ENCODE results near the gene TAF10. TPM values are rescaled to one million over a fixed set of nuclear protein-coding genes. Genes with fewer than 3 reads are reported as not detected.

The TAF10 gene
- 52.5 TPM for total RNA-seq

DNA sequence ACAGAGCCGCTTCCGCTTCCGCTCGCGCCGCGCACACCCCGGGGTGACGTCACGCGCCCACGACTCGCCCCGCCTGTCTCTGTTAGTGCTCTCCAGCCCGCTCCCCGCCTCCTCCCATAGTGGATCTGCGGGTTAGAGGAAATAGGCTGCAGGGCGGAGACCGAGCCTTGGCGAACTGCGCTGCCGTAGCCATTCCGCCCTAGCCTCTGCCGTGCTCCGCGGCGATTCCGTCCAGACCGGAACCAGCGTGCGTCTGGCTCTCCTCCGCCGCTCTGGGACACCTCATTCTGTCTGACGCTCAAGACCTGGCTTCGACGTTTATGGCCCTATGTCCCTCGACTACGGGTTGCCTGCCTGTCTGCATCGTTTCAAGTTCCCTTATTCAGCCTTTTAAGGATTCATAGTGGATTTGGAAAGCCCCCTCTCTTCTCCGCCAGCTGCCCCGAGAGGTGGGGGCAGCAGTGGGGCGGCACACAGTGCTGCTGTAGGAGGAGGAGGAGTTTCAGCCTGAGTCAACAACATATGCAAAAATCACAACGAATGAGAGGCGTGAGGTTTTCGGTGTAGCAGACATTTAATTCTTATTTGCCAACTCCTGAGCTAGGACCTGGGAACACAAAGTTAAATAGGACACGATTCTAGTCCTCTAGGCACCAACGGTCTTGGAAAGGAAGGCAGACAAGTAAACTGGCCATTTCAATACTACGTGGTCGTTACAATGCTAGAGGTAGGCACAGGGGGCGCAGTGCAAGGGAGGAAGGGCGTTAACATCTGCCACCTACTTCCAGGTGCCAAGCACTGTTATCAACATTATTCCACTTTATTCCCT lies at the start of gene TAF10:
TAF10 (minus strand) TSS at position 4 of the 829 bp plus-strand sequence. CDS start 27 bp downstream, outside the sequence.
- DNase-seq (ENCODE audit: low spot score) (peak; percentile 97), ATAC-seq (peak; percentile 94)

DNA sequence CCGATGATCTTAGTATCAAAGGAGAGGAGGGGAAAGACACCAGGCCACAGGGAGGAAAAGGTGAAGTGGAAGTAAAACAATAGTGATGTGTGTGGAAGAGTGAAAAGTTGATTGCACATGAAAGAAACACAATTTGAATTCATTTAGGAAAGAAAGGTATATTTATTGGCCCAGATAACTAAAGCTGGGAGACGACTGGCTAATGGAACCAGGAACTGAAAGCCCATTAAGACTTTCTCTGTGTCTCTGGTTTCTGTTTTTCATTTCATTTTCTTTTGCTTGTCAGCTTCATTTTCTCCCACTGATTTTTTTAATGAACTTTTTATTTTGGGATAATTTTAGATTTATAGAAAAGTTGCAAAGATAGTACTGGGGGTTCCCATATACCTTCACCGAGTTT lies 48.7 kb upstream of the TAF10 start:
- DNase-seq (ENCODE audit: low spot score) (no peak), ATAC-seq (no peak)

DNA sequence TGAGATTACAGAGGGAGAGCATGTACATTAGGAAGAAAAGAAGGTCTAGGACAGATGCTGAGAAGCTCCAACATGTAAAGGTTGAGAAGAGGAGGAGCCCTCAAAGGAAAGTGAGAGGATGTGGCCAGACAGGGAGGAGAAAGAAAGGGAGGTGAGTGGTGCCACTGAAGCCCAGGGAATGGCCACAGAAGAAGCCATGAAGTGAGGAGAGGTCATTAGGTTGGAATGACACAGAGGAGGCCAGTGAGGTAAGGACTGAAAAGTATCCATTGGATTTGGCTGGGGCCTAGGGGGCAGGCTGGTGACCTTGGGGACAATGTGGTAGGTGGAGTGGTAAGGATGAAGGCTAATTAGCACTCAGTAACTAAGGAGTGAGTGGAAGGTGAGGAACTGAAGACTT lies 46.6 kb upstream of the TAF10 start:
- no peak for ATAC-seq
- no peak for DNase-seq (ENCODE audit: low spot score)

DNA sequence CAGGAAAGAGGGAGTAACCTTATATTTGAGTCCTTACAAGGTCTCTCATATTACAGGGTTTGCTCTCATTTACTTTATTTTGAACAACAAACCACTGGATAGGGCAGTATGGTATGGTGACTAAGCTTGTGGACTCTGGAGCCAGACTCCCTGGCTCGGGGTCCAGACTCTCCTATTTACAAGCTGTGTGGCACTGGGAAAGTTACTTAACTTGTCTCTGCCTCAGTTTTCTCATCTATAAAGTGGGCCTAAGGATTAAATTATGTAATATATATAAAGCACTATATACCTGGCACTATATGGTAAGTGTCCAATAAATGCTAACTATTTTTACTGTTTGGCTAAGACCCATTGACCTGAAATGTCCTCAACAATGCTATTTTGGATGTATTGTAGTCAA lies 45.3 kb upstream of the TAF10 start:
- ATAC-seq (no peak), DNase-seq (ENCODE audit: low spot score) (no peak)

DNA sequence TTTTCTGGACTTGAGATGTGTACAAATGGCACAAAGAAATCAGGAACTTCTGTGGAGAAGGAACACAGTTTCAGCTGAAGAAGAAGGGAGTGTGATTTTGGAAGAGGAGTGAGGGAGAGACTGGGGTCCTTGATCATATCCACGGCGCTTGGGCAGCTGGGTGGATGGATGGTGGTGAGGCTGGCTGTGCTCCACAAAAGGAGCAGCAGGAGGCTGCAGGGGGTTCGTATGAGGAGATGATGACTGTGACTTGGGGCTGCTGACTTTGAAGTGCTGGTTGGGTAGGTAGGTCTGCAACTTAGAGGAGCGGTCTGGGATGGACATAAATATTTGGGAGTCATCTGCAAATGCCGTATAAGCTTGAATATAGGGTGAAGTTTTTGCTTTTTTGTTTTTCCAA lies 44.9 kb upstream of the TAF10 start:
- no peak for ATAC-seq

DNA sequence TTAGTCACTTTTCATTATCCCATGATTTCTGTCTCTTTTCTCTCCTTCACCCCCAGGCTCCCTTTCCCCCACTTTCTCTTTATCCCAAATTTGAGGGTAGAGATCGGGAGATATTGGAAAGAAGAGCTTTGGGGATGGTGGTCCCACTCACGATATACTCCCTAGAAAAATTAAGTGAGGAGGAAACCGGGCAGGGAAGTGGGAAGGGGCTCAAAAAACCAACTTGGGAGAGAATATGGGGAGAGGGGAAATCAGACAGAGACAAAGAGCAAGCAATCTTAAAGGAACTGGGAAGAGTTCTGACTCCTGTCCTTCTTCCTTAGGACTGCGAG lies 44.5 kb upstream of the TAF10 start:
- DNase-seq (ENCODE audit: low spot score): no peak
- no peak for ATAC-seq

More for the DNA sequence above, 44.9 kb upstream of the TAF10 start:
- DNase-seq (ENCODE audit: low spot score): no peak

DNA sequence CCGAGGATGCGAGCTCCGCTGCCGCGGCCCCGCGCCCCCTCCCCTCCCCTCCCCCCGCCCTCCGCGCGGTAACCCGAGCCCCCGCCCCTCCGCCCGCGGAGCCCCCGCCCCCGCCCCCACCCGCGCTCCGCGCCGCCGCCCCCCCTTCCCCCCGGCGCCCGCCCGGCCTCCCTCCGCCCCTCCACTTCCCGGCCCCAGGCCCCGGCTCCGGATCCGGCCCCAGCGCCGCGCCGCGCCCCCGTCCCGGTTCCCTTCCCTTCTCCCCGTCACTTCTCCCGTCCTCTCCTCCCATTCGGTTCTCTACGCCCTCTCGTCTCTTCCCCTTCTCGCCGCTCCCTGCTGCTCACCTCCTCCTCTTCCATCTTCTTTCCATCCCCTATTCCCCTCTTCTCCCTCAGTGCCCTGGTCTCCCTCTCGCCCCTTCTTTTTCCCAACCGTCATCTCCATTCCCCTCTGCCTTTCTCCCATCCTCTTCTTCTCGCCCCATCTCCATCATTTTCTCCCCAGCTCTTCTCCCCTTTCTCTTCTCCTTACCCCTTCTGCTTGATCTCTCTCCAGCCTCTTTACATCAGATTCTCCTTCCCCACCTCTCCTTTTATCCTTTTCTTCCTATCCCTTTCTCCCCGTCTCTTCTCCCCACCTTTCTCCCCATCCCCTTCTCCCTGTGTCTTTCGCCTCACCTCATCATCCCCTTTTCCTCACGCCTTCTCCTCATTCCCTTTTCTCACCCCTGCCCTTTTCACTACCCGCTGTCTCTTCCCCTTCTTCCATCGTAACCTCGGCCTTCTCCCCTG lies 44.0 kb upstream of the TAF10 start, which contains the start of gene DCHS1:
DCHS1 (minus strand) TSS at position 20 of the 794 bp plus-strand sequence. CDS start 14,196 bp downstream, outside the sequence.
- peak; percentile 50 for ATAC-seq
- no peak for DNase-seq (ENCODE audit: low spot score)

DNA sequence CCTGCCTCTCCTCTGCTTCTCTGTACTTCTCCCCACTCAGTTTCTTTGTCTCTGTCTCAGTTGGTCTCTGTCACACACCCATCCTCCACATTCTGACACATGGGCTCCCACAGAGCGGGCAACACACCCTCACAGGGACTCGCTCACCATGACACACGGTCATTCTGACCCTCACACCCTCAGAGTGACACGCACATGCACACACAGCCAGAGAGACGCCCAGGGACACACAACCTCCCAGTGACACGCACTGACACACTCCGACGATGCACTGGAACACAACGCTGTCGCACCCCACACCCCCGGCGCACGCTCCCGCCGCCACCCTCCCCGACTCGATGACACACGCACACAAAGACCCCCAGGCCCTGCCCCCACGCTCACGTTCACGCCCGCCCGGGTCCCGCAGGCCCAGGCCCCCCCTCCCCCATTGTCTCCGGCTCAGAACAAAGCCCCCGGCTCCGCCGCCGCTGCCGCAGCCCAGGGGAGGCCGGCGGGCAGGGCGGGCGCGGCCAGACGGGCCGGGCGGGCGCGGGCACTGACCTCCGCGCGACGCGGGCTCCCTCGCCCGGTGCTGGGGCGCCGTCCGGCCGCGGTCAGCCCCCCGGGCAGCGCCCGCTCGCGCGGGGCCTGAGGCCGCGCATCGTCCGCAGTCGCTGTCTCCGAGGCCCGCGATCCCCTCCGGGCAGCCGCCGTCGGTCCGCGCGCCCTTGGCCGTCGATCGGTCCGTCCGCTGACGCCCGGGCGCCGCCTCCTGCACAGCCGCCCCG lies 43.2 kb upstream of the TAF10 start:
- ATAC-seq: peak; percentile 54
- DNase-seq (ENCODE audit: low spot score): no peak

DNA sequence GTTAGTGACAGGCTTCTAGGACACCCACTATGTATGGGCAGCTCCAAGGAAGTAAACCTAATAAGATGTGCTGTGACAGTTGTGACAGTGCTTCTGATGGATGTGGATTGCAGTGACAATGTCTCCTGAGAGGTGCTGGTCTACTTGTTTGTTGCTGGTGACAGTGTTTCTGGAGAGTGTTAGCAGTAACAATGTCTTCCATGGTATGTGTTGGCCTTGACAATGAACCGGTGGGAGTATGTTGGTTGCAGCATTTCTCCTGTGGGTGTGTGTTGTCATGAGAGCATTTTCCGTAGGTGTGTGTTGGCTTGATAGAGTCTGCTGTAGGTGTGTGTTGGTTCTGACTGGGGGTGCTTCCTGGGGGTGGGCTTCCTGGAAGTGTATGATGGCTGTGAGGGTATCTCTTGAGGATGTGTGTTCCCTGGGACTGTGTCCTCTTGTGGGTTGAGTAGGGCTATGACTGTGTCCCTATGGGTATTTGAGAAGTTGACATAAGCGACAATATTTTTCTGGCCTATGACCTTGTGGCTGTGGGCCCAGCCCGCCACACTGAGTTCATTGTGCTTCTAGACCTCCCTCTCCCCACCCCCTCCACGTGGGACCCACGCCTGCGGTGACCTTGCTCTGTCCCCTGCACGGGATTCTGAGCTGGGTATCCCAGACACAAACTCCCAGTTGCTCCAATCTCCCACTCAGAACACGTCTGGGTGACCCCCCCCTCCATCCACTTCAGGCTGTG lies 42.4 kb upstream of the TAF10 start:
- ATAC-seq (peak; percentile 65), DNase-seq (ENCODE audit: low spot score) (no peak)

DNA sequence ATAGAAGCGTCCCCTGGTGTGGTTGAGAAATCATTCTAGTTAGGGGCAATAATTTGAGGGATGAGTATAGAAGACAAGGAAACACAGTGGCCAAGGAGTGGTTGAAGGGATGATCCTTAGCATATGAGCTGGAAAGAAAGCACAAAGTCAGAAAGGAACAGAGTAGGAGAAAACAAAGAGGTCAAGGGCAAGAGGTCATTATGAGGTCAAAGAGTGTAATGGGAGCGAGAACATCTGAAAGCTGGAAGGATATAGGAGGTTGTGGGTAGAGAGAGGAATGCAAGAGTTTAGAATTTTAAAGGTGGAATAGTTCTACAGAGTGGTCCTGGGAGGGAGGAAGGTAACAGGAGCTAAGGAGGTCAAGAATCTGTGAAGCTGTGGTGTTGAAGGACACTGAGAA lies 41.6 kb upstream of the TAF10 start:
- DNase-seq (ENCODE audit: low spot score) (no peak), ATAC-seq (no peak)

DNA sequence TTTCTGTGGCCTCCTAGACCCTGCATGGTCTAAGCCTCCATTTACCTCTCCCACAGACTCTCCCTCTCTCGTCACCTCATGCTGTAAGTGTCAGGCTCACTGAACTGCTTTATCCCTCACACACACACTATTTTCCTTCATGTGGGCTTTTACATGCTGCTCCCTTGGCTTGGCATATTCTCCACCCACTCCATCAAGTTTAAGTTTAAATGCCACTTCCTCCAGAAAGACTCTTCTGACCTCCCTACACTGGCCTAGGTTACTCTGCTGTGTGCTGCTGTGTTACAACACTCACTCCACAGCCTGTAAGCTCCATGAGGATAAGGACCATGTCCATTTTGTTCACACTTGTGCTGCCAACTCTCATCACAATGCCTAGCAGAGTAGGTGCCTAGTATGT lies 41.1 kb upstream of the TAF10 start:
- ATAC-seq: no peak

DNA sequence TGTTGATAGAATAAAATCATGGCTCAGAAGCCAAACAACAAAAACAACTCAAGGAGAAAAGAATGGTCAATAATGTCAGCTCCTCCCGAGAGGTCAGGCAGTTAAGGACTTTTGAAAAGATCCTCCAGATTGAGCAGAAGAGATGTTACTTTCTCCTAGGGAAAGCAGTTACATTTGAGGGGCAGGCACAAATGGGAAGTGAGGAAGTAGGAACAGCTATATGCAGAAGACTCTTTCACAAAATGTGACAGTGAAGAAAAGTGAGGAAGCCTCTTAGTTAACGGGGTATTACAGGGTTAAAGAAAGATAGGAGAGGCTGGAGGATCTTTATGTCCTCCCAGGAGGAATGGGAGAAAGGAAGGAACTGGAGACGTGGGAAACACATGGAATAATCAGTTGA lies 40.2 kb upstream of the TAF10 start:
- DNase-seq (ENCODE audit: low spot score): no peak
- no peak for ATAC-seq

More for the DNA sequence above, 41.1 kb upstream of the TAF10 start:
- no peak for DNase-seq (ENCODE audit: low spot score)

DNA sequence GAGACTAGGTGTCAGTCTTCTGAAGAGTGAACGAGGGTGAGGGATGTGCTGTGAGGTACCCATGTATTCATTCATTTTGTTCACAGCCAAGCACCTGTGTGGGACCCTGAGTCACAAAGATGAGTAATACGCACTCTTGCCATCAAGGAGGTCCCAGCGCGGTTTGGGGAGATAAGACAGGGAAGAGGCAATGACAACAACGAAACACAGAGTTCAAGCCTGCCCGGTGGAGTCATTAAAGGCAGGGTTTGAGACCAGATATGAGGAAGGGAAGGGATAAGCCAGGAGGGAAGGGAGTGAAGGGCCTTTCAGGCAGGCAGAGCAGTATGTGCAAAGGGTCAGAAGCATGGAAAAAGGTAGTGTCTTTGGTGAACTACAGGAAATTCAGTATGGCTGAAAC lies 39.0 kb upstream of the TAF10 start:
- DNase-seq (ENCODE audit: low spot score) (no peak), ATAC-seq (no peak)

DNA sequence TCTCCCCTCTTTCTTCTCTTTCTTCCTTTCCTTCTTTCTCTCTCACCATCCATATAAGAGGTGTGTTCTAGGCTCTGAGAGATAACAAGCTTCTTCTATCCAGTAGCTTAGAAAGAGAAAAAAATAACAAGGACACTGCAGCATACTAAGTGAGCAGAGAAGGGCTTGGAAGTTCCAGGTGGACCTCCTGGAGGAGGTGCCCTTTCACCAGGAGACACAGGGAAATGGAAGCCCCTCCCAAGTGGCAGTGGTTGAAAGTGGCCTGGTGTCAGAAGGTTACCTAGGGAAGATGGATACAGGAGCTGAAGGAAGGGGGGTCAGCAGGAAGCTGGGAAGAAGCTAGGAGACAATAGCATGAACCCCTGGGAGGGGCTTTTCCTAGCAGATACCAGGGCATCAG lies 38.1 kb upstream of the TAF10 start:
- no peak for ATAC-seq
- no peak for DNase-seq (ENCODE audit: low spot score)

DNA sequence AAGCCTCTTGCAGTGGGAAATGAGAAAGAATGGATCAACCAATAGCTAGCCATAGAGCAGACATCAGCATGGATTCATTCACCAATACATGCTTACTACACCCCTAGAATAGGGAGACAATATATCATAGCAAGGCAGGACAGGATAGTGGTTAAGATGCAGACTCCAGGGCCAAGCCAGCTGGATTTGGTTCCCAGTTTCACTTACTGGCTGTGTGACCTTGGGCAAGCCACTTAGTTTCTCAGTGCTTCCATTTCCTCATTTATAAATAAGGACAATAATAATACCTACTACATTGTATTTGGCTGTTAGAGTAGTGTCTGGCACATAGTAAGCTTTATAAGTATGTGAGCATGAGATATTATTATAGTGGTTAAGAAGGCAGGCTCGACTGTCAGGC lies 36.5 kb upstream of the TAF10 start:
- DNase-seq (ENCODE audit: low spot score) (no peak), ATAC-seq (no peak)

DNA sequence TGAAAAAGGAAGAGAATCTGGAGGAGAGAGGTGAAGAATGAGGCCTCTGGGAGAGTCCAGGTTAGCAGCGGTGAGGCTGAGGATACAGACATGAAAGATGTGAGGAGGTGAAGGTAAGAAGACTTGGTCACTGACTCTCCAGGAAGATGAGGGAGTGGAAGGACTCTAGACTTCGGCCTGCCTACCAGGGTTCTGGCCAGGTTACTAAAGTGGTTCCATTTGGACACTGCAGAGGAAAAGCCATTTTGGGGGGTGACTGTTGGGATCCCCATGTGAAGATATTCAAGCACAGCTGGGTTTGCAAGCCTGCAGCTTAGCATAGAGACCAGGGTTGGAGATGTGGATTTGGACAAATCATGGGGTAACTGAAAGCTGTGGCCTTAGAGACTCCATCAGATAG lies 35.8 kb upstream of the TAF10 start:
- DNase-seq (ENCODE audit: low spot score) (no peak), ATAC-seq (no peak)

DNA sequence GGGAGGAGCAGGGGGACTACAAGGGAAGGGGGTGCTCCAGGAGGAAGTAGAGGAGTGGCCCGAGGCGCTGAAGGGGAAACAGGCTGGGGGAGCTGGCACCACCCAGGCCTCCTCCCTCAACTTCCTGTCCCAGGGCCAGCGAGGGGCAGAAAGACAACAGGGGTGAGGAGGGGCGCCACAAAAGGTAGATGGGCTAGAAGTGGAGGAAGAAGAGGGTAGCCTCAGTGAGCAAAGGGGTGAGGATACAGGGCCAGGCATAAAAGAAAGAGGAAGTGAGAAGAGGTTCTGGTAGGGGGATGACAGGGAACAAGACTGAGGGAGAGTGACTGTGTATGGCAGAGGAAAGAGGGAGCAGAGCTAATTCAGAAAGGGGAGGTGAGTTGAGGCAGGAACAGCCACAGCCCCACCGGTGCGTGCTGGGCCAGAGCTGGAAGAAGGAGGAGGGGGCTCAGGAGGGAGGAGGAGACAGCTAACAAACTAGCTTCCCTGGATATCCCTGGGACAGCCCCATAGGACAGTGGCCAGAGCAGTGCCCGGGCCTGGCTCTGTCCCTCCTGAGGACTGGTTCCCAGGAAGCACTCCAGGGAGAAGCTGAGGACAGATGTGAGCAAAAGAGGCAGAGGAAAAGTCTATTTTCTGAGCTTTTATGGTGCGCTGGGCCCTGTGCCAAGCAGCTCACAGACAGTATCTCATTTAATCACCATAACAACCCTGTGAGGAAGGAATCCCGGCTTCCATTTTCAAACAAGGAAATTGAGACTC lies 35.1 kb upstream of the TAF10 start:
- DNase-seq (ENCODE audit: low spot score) (no peak), ATAC-seq (peak; percentile 42)

DNA sequence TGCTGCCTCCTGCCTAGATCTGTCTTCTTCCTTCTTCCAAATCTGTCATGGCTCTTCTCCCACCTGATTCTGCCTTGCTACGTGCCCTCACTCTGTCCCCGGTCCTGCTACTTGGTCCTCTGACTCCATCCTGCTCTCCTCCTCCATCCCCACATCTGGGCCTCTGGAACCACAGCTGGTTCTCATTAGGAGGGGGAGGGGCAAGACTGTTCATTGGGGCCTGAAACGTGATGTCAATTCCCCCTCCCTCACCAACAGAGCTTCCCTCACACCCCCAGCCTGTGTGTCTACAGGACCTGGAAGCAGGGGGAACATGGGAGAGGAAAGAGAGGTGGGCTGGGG lies 34.5 kb upstream of the TAF10 start:
- DNase-seq (ENCODE audit: low spot score) (no peak), ATAC-seq (peak; percentile 11)

DNA sequence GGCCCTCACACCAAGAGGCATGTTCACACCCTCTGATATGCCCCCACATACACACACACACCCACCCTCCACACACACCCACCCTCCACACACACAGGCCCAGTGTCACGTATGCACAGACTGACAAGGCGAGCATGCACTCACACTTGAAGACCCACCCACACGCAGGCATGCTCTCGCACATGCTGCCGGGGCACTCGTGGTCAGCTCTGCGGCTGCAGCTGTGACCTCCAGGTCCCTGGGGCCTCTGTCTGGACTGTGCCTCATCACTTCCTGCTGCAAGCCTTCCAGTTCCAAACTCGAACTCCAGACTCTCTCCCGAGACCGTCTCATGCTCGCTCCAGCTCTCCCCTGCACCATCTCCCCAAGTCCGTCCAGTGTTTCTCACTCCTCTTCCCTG lies 34.1 kb upstream of the TAF10 start:
- DNase-seq (ENCODE audit: low spot score): no peak

DNA sequence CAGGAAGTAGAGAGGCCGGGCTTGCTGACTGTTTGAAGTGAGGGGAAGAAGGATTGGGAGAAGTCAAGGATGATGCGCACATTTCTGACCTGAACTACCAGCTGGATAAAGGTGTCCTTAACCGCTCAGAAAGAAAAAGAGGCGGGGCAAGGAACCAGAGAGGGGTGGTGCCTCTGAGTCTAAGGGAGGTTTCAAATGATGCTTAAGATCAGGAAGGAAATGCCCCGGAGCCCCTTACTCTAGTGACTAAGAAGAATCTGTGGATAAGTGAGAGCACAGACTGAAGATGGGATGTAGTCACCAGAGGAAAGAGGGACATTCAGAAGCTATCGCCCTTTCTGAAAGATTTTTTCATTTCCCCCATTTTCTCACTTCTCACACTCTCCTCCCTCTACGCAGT lies 30.9 kb upstream of the TAF10 start:
- no peak for ATAC-seq

More for the DNA sequence above, 34.1 kb upstream of the TAF10 start:
- ATAC-seq: peak; percentile 60

More for the DNA sequence above, 30.9 kb upstream of the TAF10 start:
- no peak for DNase-seq (ENCODE audit: low spot score)
